MM.1S (cell line): Measurements from ENCODE around the gene DUOXA2.
"Not testable (repeated sequence)": the region's sequence is repeated elsewhere in the genome, so short reads cannot be mapped to it uniquely, and the experiment has no call there.

Experiments used
- DNase-seq: peaks from one replicate; pipeline ENCODE4 v3.0.0-alpha.2; 2015
- H2AFZ ChIP-seq: fragments of 300-600 bp; sonication (generic); 2 replicates; pipeline ENCODE4 v1.6.0; 2016; ENCODE audit warnings: antibody characterized with exemption, low read length
- H3F3A ChIP-seq: fragments of 300-600 bp; sonication (generic); 2 replicates; pipeline ENCODE4 v1.6.1; 2016; ENCODE audit warnings: mild to moderate bottlenecking, antibody characterized with exemption, low read length, moderate library complexity, mixed read lengths; ENCODE audit not compliant: insufficient read depth
- H3K27ac ChIP-seq: fragments of 300-600 bp; sonication (generic); 2 replicates; pipeline ENCODE4 v1.5.1; 2016; ENCODE audit warnings: mild to moderate bottlenecking, low read length
- H3K27me3 ChIP-seq: fragments of 300-600 bp; sonication (generic); replicated peaks from 2 replicates; pipeline ENCODE4 v1.6.0; 2016; ENCODE audit warnings: low read length; ENCODE audit not compliant: insufficient read depth
- H3K36me3 ChIP-seq: fragments of 300-600 bp; sonication (generic); replicated peaks from 2 replicates; pipeline ENCODE4 v1.6.1; 2016; ENCODE audit warnings: mild to moderate bottlenecking, low read length, mixed read lengths; ENCODE audit not compliant: insufficient read depth
- H3K4me1 ChIP-seq: fragments of 300-600 bp; sonication (generic); 2 replicates; pipeline ENCODE4 v1.6.1; 2016; ENCODE audit warnings: low read length, mixed read lengths
- H3K4me2 ChIP-seq: fragments of 300-600 bp; sonication (generic); 2 replicates; pipeline ENCODE4 v1.6.0; 2016; ENCODE audit warnings: low read depth, low read length
- H3K4me3 ChIP-seq: fragments of 300-600 bp; sonication (generic); 2 replicates; pipeline ENCODE4 v1.5.1; 2016; ENCODE audit warnings: low read length, mixed read lengths
- H3K79me2 ChIP-seq: fragments of 300-600 bp; sonication (generic); 2 replicates; pipeline ENCODE4 v1.6.1; 2016; ENCODE audit warnings: mixed run types, low read length, mixed read lengths
- H3K9ac ChIP-seq: fragments of 300-600 bp; sonication (generic); 2 replicates; pipeline ENCODE4 v1.6.1; 2016; ENCODE audit warnings: low read length, mixed read lengths
- H3K9me2 ChIP-seq: fragments of 300-600 bp; sonication (generic); replicated peaks from 2 replicates; pipeline ENCODE4 v1.6.1; 2016; ENCODE audit warnings: mild to moderate bottlenecking, low read length, mixed read lengths; ENCODE audit not compliant: insufficient read depth
- H3K9me3 ChIP-seq: fragments of 300-600 bp; sonication (generic); replicated peaks from 2 replicates; pipeline ENCODE4 v1.6.1; 2016; ENCODE audit warnings: mild to moderate bottlenecking, low read length, mixed read lengths; ENCODE audit not compliant: insufficient read depth
- H4K20me1 ChIP-seq: fragments of 300-600 bp; sonication (generic); 2 replicates; pipeline ENCODE4 v1.6.1; 2016; ENCODE audit warnings: mild to moderate bottlenecking, low read length, moderate library complexity, mixed read lengths; ENCODE audit not compliant: insufficient read depth
- CTCF ChIP-seq: fragments of 300-600 bp; sonication (generic); IDR thresholded peaks from 2 replicates; pipeline ENCODE4 v1.5.1; 2016; ENCODE audit warnings: antibody characterized with exemption, low read length, mixed read lengths
- EZH2 ChIP-seq: fragments of 300-600 bp; sonication (generic); optimal IDR thresholded peaks from 2 replicates; pipeline ENCODE3; 2017; ENCODE audit warnings: low read depth, mild to moderate bottlenecking, antibody characterized with exemption, low read length, mixed read lengths
- EZH2phosphoT487 ChIP-seq: fragments of 300-600 bp; sonication (generic); IDR thresholded peaks from 2 replicates; pipeline ENCODE4 v1.6.1; 2018; ENCODE audit warnings: antibody characterized with exemption, low read length

The DUOXA2 gene

GRCh38 chr15:45134682-45135604, 20.8 kb downstream of the DUOXA2 start:
- TF ChIP-seq CTCF (peak; percentile 7; the same call in 1 of the 2 replicates), EZH2phosphoT487 (no peak), EZH2 (no peak)
- H3K9me2 ChIP-seq: no peaks in the 10 kb centered on the region
- H3K79me2 ChIP-seq: no peaks in the 10 kb centered on the region
- no peaks in the 10 kb centered on the region; the same call in 1 of the 2 replicates for H3K27me3 ChIP-seq
- DNase-seq: no peak
- no peaks in the 10 kb centered on the region for H3K36me3 ChIP-seq
- no peaks in the 10 kb centered on the region for H3K9me3 ChIP-seq
- H3K4me1 ChIP-seq: 0 out of 2 replicates have a peak, but pooled peaks cover 3% of the 10 kb centered on the region
- no peaks in the 10 kb centered on the region; the same call in 1 of the 2 replicates for H4K20me1 ChIP-seq
- no peak overlapping the region for H3K9ac ChIP-seq
- H3K4me2 ChIP-seq: peak overlapping the region; percentile 52; the same call in 1 of the 2 replicates
- H3F3A ChIP-seq: no peaks in the 10 kb centered on the region
- H2AFZ ChIP-seq: peak overlapping the region; percentile 48; the same call in 1 of the 2 replicates
- peak overlapping the region; percentile 7; the same call in 1 of the 2 replicates for H3K4me3 ChIP-seq
- H3K27ac ChIP-seq: no peak overlapping the region

GRCh38 chr15:45135705-45136377, 21.7 kb downstream of the DUOXA2 start:
- H3K79me2 ChIP-seq, H3K36me3 ChIP-seq, H3K9me3 ChIP-seq, H3K9ac ChIP-seq, H3K4me3 ChIP-seq, H3K9me2 ChIP-seq, H3K4me1 ChIP-seq, DNase-seq, H3K4me2 ChIP-seq, H3K27ac ChIP-seq, H3K27me3 ChIP-seq, H4K20me1 ChIP-seq, H3F3A ChIP-seq, H2AFZ ChIP-seq: not testable (repeated sequence)

GRCh38 chr15:45136378-45136764, 22.2 kb downstream of the DUOXA2 start:
- Histone ChIP-seq H3K36me3 (no peaks in the 10 kb centered on the region), H3K4me2 (no peak overlapping the region)

More at GRCh38 chr15:45136378-45136764, 22.2 kb downstream of the DUOXA2 start:
- Histone ChIP-seq H2AFZ (no peak overlapping the region), H3K4me3 (no peak overlapping the region), H3K9ac (no peak overlapping the region), H3K9me3 (no peaks in the 10 kb centered on the region), H4K20me1 (no peaks in the 10 kb centered on the region; the same call in 1 of the 2 replicates), H3K27ac (no peak overlapping the region), H3K4me1 (0 out of 2 replicates have a peak, but pooled peaks cover 3% of the 10 kb centered on the region), H3K79me2 (no peaks in the 10 kb centered on the region), H3K27me3 (no peaks in the 10 kb centered on the region; the same call in 1 of the 2 replicates), H3K9me2 (no peaks in the 10 kb centered on the region), H3F3A (no peaks in the 10 kb centered on the region)
- TF ChIP-seq CTCF: no peak
- no peak for TF ChIP-seq EZH2phosphoT487
- TF ChIP-seq EZH2: no peak
- DNase-seq: no peak
